NCI-H345 treated with DMSO at 0.1 percent for 48 hours (cell line): ENCODE data around the gene TIAM2.
"Not testable (repeated sequence)": the region's sequence is repeated elsewhere in the genome, so short reads cannot be mapped to it uniquely, and the experiment has no call there.

Source experiments
- DNase-seq: peaks from one replicate; lab custom pipeline; 2025; ENCODE audit not compliant: unreplicated experiment; lab: John Stamatoyannopoulos, UW

Gene TIAM2

GRCh38 chr6:155253337-155253736, 258.2 kb downstream of the TIAM2 start:
- no peak for DNase-seq

GRCh38 chr6:155254139-155254538, 259.0 kb downstream of the TIAM2 start:
- DNase-seq: no peak

GRCh38 chr6:155256122-155256795, 261.1 kb downstream of the TIAM2 start:
- DNase-seq: no peak

DNA sequence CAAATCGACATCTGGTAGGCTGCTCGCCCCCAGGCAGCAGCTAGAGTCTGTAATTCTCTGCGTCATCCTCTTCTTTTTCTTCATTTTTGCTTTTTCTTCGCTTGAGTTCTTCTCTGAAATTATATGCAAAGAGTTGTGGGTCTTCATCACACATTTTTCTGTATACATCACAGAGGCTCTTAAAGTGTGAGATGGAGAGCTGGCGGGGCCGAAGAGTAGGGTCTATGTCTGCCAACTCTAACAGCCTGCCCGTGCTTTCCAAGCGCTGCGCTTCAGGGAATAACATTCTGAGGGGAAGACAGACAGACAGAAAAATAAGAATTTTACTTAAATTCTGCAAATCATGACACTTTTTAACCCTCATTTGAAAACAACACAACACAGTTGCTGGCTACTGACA, 262.7 kb downstream of the TIAM2 start:
- DNase-seq: no peak

- DNase-seq: no peak
Measured at GRCh38 chr6:155259204-155259603, 264.1 kb downstream of the TIAM2 start.

DNA sequence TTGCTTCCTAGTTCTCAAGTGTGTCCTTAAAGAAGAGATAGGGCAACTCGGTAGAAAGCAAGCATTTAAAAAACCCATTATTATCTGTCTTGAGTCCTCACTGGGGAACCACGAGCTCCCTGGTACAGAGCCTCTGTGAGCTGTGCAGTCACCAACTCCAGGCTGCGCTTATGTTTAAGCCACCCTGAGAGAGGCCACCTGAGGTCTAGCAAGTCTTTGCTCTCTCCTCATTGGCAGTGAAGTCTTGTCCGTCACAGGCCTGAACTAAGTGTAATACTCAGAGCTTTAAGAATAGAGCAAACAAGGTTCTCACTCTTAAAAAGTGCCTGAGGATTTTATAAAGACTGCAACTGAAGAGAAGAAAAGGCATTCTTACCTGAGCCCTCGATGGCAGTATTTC, 264.8 kb downstream of the TIAM2 start:
- DNase-seq: no peak

DNA sequence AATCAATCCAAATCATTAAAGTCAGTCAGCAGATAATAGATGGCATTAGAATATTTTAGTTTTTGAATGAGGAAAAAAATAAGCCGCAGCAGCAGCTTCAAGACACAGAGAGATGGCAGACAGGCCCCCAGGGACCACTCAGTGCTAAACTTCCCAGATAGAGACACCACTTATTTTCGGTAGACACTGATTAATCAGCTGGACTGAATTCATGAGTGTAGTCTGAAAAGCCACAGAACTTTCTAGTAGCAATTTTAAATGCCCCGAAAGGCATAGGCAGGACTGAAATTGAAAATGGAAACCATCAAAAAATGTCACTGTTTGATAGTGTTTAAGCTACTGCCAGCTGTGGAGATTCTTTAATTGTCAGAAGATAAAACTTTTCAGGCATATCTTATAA, 265.6 kb downstream of the TIAM2 start:
- no peak for DNase-seq

- DNase-seq: no peak
Measured at GRCh38 chr6:155261111-155261900, 266.2 kb downstream of the TIAM2 start.

GRCh38 chr6:155262655-155263054, 267.5 kb downstream of the TIAM2 start:
- no peak for DNase-seq

GRCh38 chr6:155263373-155264063, 268.4 kb downstream of the TIAM2 start, which contains the start of gene CLDN20:
Gene CLDN20, plus strand, starts transcription at chr6:155264013. Its CDS starts 11,707 bp downstream, at chr6:155275720.
- DNase-seq: no peak

GRCh38 chr6:155264693-155265320, 269.7 kb downstream of the TIAM2 start:
- DNase-seq: no peak

DNA sequence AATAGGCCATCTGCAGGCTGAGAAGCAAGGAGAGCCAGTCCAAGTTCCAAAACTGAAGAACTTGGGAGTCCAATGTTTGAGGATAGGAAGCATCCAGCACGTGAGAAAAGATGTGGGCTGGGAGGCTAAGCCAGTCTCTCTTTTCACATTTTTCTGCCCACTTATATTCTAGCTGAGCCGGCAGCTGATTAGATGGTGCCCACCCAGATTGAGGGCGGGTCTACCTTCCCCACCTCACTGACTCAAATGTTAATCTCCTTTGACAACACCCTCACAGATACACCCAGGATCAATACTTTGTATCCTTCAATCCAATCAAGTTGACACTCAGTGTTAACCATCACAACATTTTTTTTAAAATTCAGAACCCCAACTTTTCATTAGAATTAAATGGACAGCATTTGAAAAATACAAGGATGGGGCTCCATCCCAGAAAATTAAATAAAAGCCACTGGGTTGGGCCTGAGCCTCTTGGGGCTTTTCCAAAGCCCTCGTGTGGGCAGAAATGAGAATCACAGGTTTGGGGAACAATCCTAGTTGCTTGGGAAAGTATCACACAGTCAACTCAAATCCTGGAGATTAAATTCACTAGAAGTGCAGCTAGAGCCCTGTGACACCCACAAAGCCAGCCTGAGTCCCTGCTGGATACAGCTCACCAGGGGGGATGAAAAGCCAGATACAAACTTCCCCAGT, 270.9 kb downstream of the TIAM2 start:
- DNase-seq: no peak

GRCh38 chr6:155267411-155267810, 272.3 kb downstream of the TIAM2 start:
- DNase-seq: no peak

GRCh38 chr6:155268088-155268867, 273.2 kb downstream of the TIAM2 start:
- not testable (repeated sequence) for DNase-seq

DNA sequence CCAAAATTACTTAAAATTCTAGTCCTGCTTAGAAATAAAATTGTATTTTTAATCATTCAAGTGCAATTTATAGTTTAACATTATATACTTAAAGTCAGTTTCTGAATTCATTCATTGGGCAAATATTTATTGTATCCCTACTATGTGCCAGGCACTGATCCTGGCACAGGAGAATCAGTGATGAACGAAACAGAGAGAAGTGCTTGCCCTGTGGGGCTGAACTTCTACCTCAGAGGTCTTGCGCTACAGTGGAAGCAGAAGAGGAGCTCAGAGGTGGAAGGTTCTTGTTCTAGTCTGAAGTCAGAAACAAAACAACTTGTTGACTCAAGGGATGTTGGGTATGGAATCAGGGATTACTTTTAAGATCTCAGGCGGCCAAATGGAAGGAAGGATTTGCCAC, 274.6 kb downstream of the TIAM2 start:
- no peak for DNase-seq

- DNase-seq: no peak
Measured at GRCh38 chr6:155270561-155271091, 275.5 kb downstream of the TIAM2 start.

DNA sequence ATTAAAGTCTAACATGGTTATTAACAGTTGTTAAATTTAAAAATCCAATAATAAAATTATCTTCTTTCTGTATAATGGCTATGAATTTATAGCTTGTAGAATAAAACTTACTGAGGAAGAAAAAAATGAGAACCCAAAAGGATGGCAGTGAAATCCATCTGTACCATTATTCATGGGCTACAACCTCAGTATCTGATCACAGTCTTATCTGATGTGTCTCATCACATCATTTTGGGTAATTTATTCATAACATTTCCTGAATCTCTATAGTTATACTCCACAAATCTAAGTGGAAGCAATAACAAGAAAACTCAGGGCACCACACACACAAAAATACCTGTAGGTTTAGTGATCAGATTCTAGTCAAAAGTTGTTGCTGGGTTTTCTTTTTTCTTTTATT, 276.0 kb downstream of the TIAM2 start:
- no peak for DNase-seq

- DNase-seq: no peak
Measured at GRCh38 chr6:155272353-155273232, 277.5 kb downstream of the TIAM2 start.

GRCh38 chr6:155273431-155273830, 278.3 kb downstream of the TIAM2 start:
- DNase-seq: no peak
